Activated T-cell treated with anti-CD3 and anti-CD28 coated beads for 4 hours (primary cell): ENCODE results near the gene LOXL4.

Experiments used
- DNase-seq: peaks from one replicate; pipeline ENCODE4 v3.0.0-alpha.2; 2020

LOXL4 gene

GRCh38 chr10:98263088-98263487 is 4.9 kb downstream of the LOXL4 start:
- DNase-seq = no peak

- DNase-seq = no peak
Measured at GRCh38 chr10:98262571-98262970, 5.4 kb downstream of the LOXL4 start.

GRCh38 chr10:98261436-98262277 is 6.3 kb downstream of the LOXL4 start:
- no peak for DNase-seq

GRCh38 chr10:98260752-98261151 is 7.2 kb downstream of the LOXL4 start:
- DNase-seq = no peak

GRCh38 chr10:98260350-98260749 is 7.6 kb downstream of the LOXL4 start:
- DNase-seq = no peak

GRCh38 chr10:98259606-98260315 is 8.2 kb downstream of the LOXL4 start:
- no peak for DNase-seq

- DNase-seq = no peak
Measured at GRCh38 chr10:98258683-98259454, 9.1 kb downstream of the LOXL4 start.

GRCh38 chr10:98257961-98258360 is 10.0 kb downstream of the LOXL4 start:
- DNase-seq = no peak

- DNase-seq = no peak
Measured at GRCh38 chr10:98257198-98257597, 10.8 kb downstream of the LOXL4 start.

GRCh38 chr10:98256692-98257091 is 11.3 kb downstream of the LOXL4 start:
- DNase-seq = no peak

GRCh38 chr10:98255146-98255877 is 12.7 kb downstream of the LOXL4 start:
- no peak for DNase-seq

- DNase-seq = no peak
Measured at GRCh38 chr10:98254234-98254974, 13.6 kb downstream of the LOXL4 start.

- no peak for DNase-seq
Measured at GRCh38 chr10:98253499-98253898, 14.5 kb downstream of the LOXL4 start.

- no peak for DNase-seq
Measured at GRCh38 chr10:98252464-98252863, 15.5 kb downstream of the LOXL4 start.

GRCh38 chr10:98251399-98251798 is 16.6 kb downstream of the LOXL4 start:
- DNase-seq = no peak

- no peak for DNase-seq
Measured at GRCh38 chr10:98249134-98249533, 18.9 kb downstream of the LOXL4 start.

GRCh38 chr10:98248018-98248417 is 20.0 kb downstream of the LOXL4 start:
- DNase-seq = no peak

- DNase-seq = no peak
Measured at GRCh38 chr10:98246911-98247805, 20.8 kb downstream of the LOXL4 start.

- DNase-seq = no peak
Measured at GRCh38 chr10:98244586-98244985, 23.4 kb downstream of the LOXL4 start.

- DNase-seq = no peak
Measured at GRCh38 chr10:98244141-98244540, 23.9 kb downstream of the LOXL4 start.

GRCh38 chr10:98242823-98243222 is 25.2 kb downstream of the LOXL4 start:
- DNase-seq = no peak
